ENCODE results near the gene ALPK3. TPM values are rescaled to one million over a fixed set of nuclear protein-coding genes. Genes with fewer than 3 reads are reported as not detected.

Gene ALPK3
- total RNA-seq, 1 donor from 2014 or later: 5.4 TPM

DNA sequence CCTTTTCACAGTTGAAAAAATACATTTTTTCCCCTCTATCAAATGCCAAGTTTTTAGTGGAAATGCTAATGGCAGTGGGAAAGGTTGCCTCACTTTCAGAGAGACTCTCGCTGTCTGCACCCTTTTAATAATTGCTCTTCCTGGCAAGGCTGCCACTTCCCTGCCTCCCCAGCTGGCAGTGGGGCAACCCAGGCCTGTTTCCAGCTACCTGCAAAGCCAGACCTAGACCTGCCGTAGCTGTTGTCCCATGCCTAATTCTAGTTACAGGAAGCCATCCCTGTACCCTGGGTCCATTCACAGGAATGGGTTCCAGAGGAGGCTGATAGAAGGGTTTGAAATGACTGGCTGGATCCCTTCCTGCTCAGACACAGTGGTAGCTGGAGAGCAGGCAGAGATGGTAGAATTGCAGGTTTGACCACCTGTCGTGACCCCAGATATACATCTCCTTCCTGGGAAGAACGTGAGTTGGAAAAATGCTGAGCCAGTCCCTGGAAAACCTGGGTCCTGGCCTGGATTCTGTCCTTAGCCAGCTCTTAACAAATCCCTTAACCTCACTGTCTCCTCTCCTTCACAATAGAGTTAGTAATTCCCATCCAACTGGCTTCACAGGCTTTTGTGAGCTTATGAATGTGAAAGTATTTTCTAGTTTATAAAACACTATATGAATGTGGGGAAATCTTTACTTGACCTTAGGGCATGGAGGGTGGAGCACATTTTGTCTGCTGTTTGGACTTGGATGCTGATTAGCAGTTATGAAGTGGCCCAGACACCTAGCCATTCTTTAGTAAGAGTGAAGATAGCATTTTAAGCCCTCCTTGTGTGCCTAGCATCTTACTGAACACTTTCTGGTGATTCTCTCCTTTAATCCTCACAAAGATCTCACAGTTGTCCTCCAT, 12.9 kb upstream of the ALPK3 start:
- H3K27ac ChIP-seq: no peak overlapping the region
- Mint-ChIP-seq H3K36me3 (peaks cover 24% of the 10 kb centered on the region), H3K4me3 (no peak overlapping the region), H3K4me1 (peaks cover 8% of the 10 kb centered on the region), H3K27me3 (ENCODE audit: insufficient read depth, low read depth) (no peaks in the 10 kb centered on the region), H3K9me3 (no peaks in the 10 kb centered on the region), H3K27ac (no peak overlapping the region)
- H3K79me2 ChIP-seq (ENCODE audit: low read depth): no peaks in the 10 kb centered on the region
- H3F3A ChIP-seq (ENCODE audit: low read depth): no peaks in the 10 kb centered on the region
- H4K20me1 ChIP-seq (ENCODE audit: low read depth): no peaks in the 10 kb centered on the region
- TF ChIP-seq EZH2 (IDR thresholded peaks at IDR 0.05) (no peak), EZH2phosphoT487 (IDR thresholded peaks at IDR 0.05) (no peak)
- TF ChIP-seq, protein P1, sequence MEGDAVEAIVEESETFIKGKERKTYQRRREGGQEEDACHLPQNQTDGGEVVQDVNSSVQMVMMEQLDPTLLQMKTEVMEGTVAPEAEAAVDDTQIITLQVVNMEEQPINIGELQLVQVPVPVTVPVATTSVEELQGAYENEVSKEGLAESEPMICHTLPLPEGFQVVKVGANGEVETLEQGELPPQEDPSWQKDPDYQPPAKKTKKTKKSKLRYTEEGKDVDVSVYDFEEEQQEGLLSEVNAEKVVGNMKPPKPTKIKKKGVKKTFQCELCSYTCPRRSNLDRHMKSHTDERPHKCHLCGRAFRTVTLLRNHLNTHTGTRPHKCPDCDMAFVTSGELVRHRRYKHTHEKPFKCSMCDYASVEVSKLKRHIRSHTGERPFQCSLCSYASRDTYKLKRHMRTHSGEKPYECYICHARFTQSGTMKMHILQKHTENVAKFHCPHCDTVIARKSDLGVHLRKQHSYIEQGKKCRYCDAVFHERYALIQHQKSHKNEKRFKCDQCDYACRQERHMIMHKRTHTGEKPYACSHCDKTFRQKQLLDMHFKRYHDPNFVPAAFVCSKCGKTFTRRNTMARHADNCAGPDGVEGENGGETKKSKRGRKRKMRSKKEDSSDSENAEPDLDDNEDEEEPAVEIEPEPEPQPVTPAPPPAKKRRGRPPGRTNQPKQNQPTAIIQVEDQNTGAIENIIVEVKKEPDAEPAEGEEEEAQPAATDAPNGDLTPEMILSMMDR (IDR thresholded peaks at IDR 0.05): no peak
- no peaks in the 10 kb centered on the region for H3K36me3 ChIP-seq
- no peaks in the 10 kb centered on the region for H3K27me3 ChIP-seq
- no peak overlapping the region for H3K4me2 ChIP-seq
- H2AFZ ChIP-seq (replicated peaks): no peak overlapping the region
- H3K4me3 ChIP-seq: no peak overlapping the region
- H3K9me3 ChIP-seq (ENCODE audit: low read depth): no peaks in the 10 kb centered on the region
- no peak for DNase-seq (ENCODE audit: low spot score)
- no peak overlapping the region for H3K9ac ChIP-seq
- H3K4me1 ChIP-seq: peaks cover 8% of the 10 kb centered on the region

DNA sequence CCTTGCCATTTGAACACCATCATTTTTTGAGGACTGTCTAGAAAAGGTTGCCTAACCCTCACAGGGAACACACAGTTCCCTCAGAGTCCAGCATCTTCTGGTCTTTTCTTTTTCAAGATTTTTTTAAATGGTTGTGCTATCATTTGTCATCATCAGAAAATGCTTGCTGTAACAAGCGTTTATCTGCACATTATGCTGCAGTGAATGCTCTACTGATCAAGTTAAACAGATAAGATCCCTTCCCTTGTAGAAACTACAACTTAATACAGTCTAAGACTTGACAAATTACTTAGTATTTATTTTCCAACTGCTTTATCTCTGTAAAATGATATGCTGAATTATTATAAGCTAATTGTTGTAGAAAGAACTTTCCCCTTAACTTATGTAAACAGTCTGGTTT, 11.9 kb upstream of the ALPK3 start:
- Histone ChIP-seq H3K4me3 (no peak overlapping the region), H3K27ac (no peak overlapping the region), H3K27me3 (no peaks in the 10 kb centered on the region), H3K36me3 (no peaks in the 10 kb centered on the region), H3K9ac (no peak overlapping the region), H3F3A (ENCODE audit: low read depth) (no peaks in the 10 kb centered on the region), H3K79me2 (ENCODE audit: low read depth) (no peaks in the 10 kb centered on the region), H3K4me1 (peaks cover 10% of the 10 kb centered on the region), H3K9me3 (ENCODE audit: low read depth) (no peaks in the 10 kb centered on the region), H2AFZ (replicated peaks) (no peak overlapping the region), H4K20me1 (ENCODE audit: low read depth) (no peaks in the 10 kb centered on the region), H3K4me2 (no peak overlapping the region)
- no peak for DNase-seq (ENCODE audit: low spot score)
- no peak overlapping the region for H3K4me3 Mint-ChIP-seq
- no peak overlapping the region for H3K27ac Mint-ChIP-seq
- H3K36me3 Mint-ChIP-seq: peaks cover 22% of the 10 kb centered on the region
- H3K4me1 Mint-ChIP-seq: peaks cover 12% of the 10 kb centered on the region
- no peak for TF ChIP-seq EZH2phosphoT487 (IDR thresholded peaks at IDR 0.05)
- TF ChIP-seq EZH2 (IDR thresholded peaks at IDR 0.05): no peak
- TF ChIP-seq, protein P1 (IDR thresholded peaks at IDR 0.05): no peak
- no peaks in the 10 kb centered on the region for H3K27me3 Mint-ChIP-seq (ENCODE audit: insufficient read depth, low read depth)
- no peaks in the 10 kb centered on the region for H3K9me3 Mint-ChIP-seq

DNA sequence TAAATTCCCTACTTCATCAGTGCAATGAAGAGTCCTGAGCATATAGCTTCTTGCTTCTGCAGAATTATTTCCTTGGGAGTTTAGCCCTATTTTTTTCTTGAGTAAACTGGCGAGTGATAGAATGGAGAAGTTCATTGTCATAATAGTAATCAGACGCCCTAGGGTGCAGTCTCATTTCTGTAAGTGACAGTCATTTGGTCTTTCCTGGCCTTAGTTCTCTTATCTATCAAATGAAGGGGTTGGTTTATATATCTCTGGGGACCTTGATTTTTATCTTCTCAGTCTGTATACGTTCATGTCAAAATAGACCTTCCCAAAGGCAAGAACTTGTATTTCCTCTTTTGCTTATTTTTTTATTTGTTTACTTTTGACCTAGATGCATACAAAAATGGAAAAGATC, 9.9 kb upstream of the ALPK3 start:
- H3F3A ChIP-seq (ENCODE audit: low read depth): no peaks in the 10 kb centered on the region
- peaks cover 13% of the 10 kb centered on the region for H3K4me1 Mint-ChIP-seq
- H3K4me3 ChIP-seq: no peak overlapping the region
- no peaks in the 10 kb centered on the region for H3K36me3 ChIP-seq
- H3K79me2 ChIP-seq (ENCODE audit: low read depth): no peaks in the 10 kb centered on the region
- peaks cover 15% of the 10 kb centered on the region for H3K36me3 Mint-ChIP-seq
- H3K27me3 Mint-ChIP-seq (ENCODE audit: insufficient read depth, low read depth): peaks cover 7% of the 10 kb centered on the region
- H2AFZ ChIP-seq (replicated peaks): no peak overlapping the region
- no peaks in the 10 kb centered on the region for H3K27me3 ChIP-seq
- H3K4me2 ChIP-seq: no peak overlapping the region
- H3K9me3 ChIP-seq (ENCODE audit: low read depth): no peaks in the 10 kb centered on the region
- no peak overlapping the region for H3K9ac ChIP-seq
- peaks cover 12% of the 10 kb centered on the region for H3K4me1 ChIP-seq
- no peak for TF ChIP-seq EZH2phosphoT487 (IDR thresholded peaks at IDR 0.05)
- TF ChIP-seq, protein P1 (IDR thresholded peaks at IDR 0.05): no peak
- TF ChIP-seq EZH2 (IDR thresholded peaks at IDR 0.05): no peak
- H4K20me1 ChIP-seq (ENCODE audit: low read depth): no peaks in the 10 kb centered on the region
- H3K27ac ChIP-seq: no peak overlapping the region
- DNase-seq (ENCODE audit: low spot score): no peak
- no peaks in the 10 kb centered on the region for H3K9me3 Mint-ChIP-seq
- H3K4me3 Mint-ChIP-seq: no peak overlapping the region
- H3K27ac Mint-ChIP-seq: no peak overlapping the region

All from neural progenitor cell (in vitro differentiated cells).